ENCODE measurements around the gene PSME2.

Gene PSME2

DNA sequence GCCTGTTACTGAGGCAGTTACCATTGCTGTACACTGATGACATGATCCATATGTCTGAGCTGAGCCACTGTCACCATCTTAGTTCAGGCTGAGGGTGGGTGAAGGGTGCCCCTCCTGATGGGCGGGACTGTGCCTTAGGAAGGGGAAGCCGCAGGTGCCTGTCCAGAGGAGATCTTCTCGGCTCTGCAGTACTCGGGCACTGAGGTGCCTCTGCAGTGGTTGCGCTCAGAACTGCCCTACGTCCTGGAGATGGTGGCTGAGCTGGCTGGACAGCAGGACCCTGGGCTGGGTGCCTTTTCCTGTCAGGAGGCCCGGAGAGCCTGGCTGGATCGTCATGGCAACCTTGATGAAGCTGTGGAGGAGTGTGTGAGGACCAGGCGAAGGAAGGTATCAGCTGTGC, 4.6 kb upstream of the PSME2 start:
- DNase-seq, result no peak

DNA sequence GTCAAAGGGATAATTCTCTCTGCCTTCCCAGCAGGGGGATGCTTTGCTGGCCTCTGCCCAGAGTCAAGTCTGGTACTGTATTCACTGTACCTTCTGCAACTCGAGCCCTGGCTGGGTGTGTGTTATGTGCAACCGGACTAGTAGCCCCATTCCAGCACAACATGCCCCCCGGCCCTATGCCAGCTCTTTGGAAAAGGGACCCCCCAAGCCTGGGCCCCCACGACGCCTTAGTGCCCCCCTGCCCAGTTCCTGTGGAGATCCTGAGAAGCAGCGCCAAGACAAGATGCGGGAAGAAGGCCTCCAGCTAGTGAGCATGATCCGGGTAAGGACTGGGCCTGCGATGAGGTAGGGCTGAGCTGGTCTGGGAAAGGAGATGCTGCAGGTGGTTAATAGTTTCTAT, 4.2 kb upstream of the PSME2 start:
- DNase-seq, result no peak

DNA sequence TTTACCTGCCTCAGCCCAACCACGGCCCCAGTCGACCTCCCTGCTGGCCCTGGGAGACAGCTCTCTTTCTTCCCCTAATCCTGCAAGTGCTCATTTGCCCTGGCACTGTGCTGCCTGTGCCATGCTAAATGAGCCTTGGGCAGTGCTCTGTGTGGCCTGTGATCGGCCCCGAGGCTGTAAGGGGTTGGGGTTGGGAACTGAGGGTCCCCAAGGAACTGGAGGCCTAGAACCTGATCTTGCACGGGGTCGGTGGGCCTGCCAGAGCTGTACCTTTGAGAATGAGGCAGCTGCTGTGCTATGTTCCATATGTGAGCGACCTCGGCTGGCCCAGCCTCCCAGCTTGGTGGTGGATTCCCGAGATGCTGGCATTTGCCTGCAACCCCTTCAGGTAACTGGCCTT, 3.7 kb upstream of the PSME2 start:
- DNase-seq, result no peak

DNA sequence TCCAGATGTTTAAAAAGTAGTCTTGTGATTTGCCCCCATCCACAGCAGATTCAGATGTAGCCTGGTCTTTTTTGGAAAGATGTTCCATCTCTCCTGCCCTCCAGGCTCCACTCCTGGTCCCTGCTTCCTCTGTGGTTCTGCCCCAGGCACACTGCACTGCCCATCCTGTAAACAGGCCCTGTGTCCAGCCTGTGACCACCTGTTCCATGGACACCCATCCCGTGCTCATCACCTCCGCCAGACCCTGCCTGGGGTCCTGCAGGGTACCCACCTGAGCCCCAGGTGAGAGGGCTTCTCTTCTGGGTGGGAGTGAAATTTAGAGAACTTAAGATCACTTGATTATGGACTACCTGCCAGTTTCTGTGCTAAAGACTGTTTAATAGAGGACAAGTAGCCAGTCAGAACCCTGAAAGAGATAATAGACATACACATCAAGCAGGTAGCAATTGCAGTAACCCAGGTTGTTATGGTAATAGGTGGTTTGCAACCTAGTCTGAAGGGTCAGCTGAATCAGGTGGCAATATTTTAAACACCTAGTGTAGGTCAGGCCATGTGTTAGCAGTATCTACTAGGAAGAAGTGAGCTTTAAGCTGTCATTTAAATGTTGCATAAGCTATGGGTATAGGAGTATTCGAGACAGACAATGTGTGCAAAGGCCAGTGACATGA, 3.0 kb upstream of the PSME2 start:
- DNase-seq, result no peak

DNA sequence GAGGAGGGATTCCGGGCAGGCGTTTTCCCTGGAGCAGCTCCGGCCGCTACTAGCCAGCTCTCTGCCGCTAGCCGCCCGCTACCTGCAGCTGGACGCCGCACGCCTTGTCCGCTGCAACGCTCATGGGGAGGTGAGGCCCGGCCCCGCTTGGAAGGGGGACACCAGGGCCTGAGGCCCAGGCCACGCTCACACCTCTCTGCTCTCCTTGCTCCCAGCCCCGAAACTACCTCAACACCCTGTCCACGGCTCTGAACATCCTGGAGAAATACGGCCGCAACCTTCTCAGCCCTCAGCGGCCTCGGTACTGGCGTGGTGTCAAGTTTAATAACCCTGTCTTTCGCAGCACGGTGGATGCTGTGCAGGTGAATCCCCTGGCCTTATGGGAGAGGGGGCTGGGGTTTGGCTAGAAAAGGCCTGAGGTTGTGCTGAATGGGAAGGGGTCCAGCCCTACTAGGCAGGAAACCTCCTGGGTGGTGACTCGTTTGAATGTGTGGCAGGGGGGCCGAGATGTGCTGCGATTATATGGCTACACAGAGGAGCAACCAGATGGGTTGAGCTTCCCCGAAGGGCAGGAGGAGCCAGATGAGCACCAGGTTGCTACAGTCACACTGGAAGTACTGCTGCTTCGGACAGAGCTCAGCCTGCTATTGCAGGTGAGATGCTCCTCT, 1.5 kb upstream of the PSME2 start:
- no peak for DNase-seq

DNA sequence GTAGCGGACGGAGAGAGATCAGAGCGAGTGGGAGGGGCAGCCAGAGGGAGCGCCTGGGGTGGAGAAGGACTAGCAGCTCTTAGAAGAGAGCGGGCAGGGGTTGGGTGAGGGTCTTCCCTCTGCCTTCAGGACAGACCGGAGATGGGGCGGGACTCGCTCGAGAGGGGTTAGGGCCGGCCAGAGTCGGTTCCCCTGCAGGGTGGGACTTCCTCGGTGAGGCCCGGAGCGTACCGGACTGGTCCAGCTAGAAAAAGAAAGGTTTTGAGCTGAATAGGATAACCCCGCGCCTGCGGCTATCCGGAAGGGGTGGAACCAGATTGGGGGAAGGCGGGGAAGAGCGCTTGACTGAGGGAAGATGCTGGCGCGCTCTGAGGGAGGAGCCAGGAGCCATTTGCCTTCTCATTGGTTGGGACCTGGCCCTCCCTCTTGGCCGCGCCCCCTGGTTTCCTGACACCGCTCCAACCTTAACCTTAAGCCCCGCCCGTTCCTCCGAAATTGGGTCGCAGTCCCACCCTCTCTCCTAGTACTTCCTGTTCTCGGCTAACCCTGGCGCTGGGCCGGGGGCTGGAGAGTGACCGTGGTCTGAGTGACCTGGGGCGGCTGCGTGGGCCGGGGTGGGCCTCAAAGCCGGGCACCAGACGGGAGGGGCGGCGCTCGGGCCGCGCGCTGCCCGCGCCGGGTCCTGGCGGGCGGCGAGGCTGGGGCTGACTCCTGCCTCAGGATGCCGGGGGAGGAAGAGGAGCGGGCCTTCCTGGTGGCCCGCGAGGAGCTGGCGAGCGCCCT, 759 bp upstream of the PSME2 start, which contains the start of gene RNF31:
Gene RNF31, plus strand, starts transcription at position 521 of the 783 bp plus-strand sequence. Its CDS starts 201 bp downstream, at position 722.
- peak; percentile 97 for DNase-seq

DNA sequence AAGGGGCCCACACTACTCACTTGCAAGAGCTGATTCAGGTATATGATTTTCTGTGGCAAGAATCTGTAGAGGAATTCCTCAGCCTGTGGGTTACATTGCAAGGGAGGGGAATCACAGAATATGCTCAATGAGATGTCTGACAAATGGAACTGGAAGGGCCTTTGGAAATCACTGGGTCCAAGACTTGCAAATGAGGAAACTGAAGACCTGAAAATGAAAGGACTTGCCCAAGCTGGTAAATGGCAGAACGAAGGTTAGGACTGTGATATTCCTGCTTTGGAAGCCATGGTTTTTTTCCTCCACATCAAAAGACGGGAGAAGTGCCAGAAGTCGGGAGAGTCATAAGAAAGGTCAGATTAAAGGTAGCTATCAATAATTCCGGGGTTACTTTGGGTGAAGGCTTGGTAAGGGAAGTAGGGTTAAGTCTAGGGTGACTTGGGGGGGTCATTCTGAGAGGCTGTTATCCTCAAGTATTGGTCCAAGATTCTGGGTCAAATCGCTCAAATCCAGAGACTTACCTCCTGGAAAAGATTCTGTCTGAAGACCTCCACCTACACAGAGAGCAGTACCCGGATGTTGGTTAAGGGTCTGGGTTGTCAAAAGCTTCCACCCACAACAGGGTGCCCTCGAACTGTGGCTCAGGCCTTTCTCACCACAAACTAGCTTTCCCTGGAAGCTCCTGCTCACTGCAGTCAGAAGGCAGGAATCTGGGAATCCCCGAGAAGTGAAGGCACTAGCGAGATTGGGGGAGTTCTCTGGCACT, 539 bp downstream of the PSME2 start:
- no peak for DNase-seq

DNA sequence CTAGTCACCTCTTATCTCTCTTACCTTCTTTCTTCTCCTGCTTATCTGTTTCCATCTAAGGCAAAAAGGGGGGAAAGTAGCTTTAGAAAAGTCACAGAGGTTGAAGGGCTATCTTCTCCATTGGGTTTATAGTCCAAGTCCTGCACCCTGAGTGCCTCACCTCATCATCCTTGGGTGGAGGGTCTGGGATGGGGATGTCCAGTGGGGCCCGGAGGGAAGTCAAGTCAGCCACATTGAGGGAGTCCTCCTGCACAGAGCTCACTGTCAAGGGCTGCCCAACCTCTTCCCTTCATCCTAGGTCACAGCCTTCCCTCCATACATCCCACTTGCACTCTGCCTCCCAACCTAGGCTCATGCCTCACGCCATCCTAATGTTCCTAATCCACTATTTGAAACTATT, 1.2 kb downstream of the PSME2 start:
- DNase-seq, result no peak

DNA sequence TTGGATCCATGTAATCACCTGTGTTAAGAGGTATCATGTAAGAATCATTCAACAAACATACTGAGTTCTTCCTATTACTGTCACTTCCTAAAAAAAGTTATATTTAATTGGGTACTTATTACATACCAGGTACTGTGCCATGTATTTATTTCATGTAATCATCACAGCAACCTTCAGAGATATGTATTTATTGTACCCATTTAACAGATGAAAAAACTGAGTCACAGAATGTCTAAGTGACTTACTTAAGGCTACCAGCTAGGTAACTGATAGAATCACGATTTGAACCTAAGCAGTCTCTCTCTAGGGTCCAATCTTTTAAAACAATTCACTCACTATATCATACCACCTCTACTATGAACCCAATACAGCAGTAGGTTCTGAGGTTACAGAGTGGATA, 2.0 kb downstream of the PSME2 start:
- no peak for DNase-seq

DNA sequence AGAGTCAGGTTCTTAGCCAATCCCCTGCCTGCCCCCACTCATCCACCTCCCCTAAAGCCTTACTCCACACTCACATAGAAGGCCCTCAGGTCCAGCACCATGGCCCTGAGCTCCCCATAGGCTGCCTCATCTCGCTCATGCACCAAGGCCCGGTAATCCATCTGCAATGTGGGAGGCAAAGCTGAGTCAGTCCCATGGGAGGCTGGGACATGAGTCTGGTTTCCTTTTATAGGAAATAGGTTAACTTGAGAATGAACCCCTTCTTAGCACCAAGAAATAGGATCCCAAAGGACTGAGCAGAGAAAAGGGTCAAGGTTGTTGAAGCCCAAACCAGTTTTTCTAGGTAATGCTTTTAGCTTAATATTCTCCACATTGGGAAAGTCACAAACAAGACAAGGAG, 2.9 kb downstream of the PSME2 start:
- no peak for DNase-seq

DNA sequence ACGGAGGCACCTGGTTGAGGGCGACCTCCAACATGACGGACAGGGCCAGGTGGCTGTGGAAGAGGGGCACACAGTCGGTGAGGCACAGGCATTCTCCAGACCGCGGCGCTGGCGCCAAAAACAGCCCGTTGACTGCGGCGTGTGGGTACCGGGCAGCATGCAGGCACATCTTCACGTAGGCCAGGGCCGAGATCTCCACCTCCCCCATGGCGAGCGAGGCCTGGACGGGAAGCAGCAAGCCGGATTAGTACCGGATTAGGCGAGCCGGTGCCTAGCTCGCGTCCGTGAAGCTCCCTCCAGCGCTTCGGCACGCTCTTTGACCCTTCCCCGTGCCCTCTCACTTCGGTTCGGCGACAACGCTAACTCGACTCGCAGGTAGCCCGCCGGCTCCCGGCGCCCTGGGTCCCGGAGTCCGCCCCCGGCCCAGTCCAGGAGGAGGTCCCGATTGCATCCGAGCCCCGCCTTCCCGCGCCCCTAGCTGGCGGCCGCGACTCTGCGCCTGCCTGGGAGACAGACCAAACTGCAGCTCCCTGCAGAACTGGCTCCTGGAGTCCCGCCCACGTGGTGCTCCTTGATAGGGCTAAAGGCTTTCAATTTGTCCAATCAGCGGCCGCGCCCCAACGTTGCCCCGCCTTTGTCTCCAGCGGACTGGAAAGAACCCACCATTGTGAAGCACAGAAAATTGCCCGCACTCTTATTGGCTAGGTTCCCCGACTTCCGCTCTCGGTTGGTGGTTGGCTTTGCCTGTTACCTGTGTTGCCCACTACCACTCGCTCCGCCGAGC, 5.1 kb downstream of the PSME2 start, which contains the start of gene EMC9:
Gene EMC9, minus strand, starts transcription at position 495 of the 784 bp plus-strand sequence. Its CDS starts 287 bp downstream, at position 208.
- DNase-seq, result peak; percentile 98

DNA sequence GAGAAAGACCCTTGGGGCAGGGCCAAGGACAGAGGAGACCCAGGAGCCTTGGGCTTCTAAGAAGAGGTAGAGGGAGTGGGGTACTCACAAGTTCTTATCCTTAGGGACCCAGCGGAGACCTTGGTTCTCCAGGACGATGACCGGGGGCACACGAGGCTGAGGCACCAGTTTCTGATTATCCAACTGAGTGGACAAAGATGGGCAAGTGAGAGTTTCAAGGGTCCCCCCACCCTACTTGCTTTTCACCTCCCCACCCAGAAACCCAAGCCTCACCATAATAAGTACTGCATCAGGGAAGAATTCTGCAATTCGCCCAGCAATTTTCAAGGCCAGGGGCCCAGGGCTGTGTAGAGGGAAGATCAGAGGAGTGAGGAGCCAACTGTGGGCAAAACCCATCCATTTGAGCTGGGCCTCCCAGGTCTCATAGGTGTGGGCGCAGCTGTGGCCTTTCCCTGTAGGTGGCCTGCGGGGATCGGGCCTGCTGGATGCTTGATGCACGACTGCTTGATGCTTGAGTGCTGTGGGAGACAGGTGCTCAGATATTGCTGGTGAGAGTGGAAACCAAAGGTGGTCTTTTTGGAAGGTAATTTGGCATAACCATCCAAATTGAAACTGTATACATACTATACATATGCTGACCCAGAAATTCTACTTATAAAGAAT, 7.0 kb downstream of the PSME2 start:
- DNase-seq, result no peak

DNA sequence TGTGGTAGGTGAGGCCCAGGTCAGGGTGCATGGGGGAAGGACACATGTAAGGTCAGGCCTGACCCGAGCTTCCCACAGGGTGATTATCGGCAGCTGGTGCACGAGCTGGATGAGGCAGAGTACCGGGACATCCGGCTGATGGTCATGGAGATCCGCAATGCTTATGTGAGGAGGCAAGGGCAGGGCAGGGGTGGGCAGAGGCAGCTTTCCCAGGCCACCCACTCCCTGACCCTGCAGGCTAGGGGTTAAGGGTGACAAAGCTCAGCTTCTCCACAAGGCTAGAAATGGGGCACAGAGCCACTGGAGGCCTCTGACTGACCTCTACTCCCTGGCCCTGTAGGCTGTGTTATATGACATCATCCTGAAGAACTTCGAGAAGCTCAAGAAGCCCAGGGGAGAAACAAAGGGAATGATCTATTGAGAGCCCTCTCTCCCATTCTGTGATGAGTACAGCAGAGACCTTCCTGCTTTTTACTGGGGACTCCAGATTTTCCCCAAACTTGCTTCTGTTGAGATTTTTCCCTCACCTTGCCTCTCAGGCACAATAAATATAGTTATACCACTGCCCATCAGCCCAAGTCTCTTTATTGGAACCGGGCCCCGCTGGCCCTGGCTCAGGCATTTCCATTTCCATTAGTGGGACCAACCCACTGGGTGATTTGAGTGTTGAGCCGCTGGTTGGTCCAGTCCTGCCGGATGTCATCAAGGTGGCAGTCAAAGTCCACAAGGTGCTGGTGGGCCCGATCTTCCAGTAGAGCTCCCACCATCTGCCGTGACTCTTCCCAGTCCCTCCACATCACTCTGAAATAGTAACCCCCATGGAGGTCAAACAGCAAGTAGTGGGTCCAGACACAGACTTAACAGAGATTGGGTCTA, 7.8 kb downstream of the PSME2 start:
- no peak for DNase-seq

DNA sequence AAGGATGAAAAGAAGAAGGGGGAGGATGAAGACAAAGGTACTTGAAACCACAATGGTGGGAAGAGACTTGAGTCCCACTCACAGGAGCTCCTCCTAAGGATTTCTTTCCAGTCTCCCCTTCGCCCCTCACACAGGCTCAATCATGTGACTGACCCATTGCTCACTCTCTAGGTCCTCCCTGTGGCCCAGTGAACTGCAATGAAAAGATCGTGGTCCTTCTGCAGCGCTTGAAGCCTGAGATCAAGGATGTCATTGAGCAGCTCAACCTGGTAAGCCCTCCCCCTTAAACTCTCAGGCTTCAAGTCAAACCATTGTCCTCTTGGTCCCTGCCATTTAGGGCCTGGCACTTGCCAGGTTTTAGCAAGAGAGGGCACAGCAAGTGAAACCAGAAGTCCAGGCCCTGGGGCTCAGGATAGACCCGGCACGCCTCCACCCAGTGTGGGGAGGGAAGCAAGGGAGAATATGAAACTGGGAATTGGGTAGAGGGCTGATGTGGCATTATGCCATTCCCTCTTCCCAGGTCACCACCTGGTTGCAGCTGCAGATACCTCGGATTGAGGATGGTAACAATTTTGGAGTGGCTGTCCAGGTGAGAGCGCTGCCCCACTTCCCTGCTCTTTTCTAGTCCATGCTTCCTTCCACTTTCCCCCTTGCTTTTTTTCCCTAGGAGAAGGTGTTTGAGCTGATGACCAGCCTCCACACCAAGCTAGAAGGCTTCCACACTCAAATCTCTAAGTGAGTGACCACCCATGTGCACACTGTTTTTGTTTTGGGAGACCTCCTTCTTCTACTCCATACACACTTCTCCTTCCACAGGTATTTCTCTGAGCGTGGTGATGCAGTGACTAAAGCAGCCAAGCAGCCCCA, 8.6 kb downstream of the PSME2 start:
- no peak for DNase-seq

DNA sequence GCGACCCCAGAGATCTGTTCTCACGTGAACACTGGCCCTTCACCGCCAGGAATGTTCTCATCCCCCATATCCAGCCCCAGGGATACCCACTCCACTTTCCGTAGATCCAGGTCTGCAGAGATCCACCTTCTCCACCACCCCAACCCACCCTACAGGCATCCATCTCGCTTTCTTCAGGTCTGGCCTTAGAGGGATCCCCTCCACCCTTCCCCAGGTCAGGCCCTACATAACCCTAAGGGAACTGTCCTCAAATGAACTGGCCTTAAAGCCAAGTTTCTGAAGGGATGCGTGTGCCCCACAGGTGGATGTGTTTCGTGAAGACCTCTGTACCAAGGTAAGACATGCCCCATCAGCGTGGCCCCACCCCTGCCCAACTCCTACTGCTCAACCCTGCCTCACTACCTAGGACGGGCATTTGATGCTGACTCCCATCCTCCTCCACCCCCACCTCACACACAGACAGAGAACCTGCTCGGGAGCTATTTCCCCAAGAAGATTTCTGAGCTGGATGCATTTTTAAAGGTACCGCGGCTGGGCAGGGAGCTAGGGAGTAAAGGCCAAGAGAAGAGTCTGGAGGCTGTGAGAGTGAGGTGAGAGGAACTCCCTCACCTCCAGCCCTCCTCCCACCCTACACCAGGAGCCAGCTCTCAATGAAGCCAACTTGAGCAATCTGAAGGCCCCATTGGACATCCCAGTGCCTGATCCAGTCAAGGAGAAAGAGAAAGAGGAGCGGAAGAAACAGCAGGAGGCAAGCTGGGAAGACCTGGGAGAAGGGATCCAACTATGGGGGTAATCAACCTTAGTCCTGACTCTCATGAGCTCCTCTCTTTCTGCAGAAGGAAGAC, 9.5 kb downstream of the PSME2 start:
- no peak for DNase-seq

DNA sequence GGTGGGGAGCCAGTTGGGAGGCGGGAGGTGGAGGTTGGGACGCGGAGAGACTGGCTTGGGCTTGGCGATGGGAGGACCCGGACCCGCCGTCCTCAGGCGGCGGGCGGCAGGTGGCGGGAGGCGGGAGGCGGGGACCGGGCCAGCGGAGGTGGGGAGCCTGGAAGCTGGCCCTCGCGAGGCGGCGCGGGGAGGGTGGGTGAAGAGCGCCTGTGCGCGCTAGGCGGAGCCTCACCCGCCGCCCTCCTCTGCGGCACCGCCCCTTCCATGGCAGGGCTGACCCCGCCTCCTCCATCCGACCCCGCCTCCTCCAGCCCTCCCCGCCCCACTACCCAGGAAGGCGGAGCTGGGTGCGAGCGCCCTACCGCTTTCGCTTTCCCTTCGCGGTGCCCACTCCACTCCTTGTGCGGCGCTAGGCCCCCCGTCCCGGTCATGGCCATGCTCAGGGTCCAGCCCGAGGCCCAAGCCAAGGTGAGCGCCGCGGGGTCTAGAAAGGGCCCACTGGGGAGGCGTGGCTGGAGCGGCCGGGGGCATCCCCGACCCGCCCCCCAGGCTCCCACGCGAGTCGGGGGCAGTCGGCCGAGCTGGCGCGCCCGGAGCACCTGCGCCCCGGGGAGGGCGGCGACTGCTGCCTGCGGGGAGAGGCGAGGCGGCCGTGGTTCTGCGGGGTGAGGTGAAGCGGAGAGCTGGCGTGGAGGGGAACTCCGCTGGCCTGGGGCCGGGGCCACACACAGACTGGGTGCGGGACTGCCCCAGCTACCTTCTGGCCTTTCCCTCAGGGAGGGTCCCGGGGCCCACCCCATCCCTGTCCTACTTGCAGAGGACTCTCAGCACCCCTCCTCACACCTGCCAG, 10.4 kb downstream of the PSME2 start, which contains the start of gene PSME1:
Gene PSME1, plus strand, starts transcription at position 361 of the 850 bp plus-strand sequence. Its CDS starts 69 bp downstream, at position 430.
- DNase-seq, result peak; percentile 89

DNA sequence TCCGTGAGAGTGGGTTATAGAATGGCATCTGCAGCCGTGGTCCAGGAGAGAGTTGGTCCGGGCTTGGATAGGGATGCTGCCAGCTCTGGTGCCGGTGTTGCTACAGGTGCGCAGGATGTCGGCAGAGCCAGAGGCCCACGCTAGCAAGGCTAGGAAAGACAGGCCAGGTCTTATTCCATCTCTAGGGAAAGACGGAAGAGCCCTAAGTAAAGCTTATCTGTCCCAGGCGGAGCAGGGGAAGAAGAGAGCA, 10.9 kb downstream of the PSME2 start:
- DNase-seq, result no peak

DNA sequence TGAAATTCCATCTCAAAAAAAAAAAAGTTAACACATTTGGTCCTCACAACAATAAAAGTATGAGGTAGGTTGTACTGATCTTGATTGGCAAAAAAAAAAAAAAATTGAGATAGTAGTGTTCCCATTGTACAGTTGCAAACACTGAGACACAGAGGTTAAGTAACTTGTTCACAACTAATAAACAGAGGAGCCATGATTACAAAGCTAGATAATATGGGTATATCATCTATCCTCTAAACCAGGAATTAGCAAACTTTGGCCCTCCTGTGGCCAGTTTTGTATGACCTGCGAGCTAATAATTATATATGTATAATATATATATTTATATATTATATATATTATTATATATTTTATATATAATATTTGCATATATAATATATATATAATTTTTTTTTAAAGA, 12.7 kb downstream of the PSME2 start:
- no peak for DNase-seq
